ENCODE results near the gene SATB2. TPM values are rescaled to one million over a fixed set of nuclear protein-coding genes. Genes with fewer than 3 reads are reported as not detected.

The SATB2 gene
- polyA plus RNA-seq, 1 donor from 2014 or later: 0.21 TPM

DNA sequence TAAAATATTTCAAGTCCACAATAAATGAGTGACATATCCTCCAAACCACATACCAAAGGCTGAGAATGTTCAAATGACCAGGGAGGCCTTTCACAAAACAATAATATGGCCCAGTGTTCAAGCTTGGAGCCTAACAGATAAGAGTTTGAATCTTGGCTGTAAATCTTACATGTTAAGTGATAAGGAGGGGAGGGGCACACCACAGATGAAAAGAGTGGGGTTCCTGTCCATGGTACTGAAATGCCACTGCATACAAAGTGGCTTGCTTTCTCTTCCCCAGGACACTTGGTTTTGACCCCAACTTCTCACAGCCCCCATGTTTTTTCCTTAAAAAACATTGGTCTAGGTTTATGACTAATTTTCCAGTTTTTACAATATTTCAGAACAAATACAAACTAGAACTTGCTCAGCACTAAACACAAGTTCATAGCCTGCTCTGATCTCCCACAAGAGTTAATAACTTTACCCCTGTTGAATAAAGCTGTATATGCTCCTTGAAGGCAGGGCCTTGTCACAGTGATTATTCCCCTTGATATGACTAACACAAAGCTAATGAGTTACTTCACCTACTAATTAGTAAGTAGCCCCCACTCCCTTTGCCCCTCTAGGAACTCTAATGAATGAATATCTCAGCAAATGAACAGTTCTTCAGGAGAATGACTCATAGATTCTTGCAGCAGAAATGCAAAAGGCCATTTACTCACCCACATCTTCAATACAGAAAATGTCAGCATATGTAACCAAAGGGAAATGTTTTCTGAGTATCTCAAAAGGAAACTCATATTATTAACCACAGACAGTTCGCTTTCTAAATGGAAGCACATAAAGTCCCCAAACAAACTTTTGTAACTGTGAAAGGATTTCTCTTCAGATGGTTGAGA lies 142.2 kb downstream of the SATB2 start:
- H3K4me3 ChIP-seq (ENCODE audit: low read length): no peak overlapping the region
- no peaks in the 10 kb centered on the region for H3K27me3 ChIP-seq (ENCODE audit: insufficient read depth, low read depth, low read length)
- H3F3A ChIP-seq (ENCODE audit: insufficient read depth, low read length, poor library complexity, severe bottlenecking): no peaks in the 10 kb centered on the region
- H3K9me3 ChIP-seq (ENCODE audit: low read length): no peaks in the 10 kb centered on the region
- TF ChIP-seq TAF1 (IDR thresholded peaks at IDR 0.05; ENCODE audit: low read depth) (no peak), EZH2 (IDR thresholded peaks at IDR 0.05; ENCODE audit: borderline replicate concordance, insufficient read depth, low read length, poor library complexity, severe bottlenecking) (no peak), MXI1 (conservative IDR thresholded peaks at IDR 0.05; ENCODE audit: poor library complexity, severe bottlenecking) (no peak), POLR2AphosphoS5 (IDR thresholded peaks at IDR 0.05) (no peak), RAD21 (conservative IDR thresholded peaks at IDR 0.05) (no peak), REST (IDR thresholded peaks at IDR 0.05; ENCODE audit: borderline replicate concordance) (no peak), EP300 (conservative IDR thresholded peaks at IDR 0.05; ENCODE audit: poor library complexity, severe bottlenecking) (no peak), SMC3 (conservative IDR thresholded peaks at IDR 0.05; ENCODE audit: poor library complexity) (no peak)
- TF ChIP-seq, protein P1, sequence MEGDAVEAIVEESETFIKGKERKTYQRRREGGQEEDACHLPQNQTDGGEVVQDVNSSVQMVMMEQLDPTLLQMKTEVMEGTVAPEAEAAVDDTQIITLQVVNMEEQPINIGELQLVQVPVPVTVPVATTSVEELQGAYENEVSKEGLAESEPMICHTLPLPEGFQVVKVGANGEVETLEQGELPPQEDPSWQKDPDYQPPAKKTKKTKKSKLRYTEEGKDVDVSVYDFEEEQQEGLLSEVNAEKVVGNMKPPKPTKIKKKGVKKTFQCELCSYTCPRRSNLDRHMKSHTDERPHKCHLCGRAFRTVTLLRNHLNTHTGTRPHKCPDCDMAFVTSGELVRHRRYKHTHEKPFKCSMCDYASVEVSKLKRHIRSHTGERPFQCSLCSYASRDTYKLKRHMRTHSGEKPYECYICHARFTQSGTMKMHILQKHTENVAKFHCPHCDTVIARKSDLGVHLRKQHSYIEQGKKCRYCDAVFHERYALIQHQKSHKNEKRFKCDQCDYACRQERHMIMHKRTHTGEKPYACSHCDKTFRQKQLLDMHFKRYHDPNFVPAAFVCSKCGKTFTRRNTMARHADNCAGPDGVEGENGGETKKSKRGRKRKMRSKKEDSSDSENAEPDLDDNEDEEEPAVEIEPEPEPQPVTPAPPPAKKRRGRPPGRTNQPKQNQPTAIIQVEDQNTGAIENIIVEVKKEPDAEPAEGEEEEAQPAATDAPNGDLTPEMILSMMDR (IDR thresholded peaks at IDR 0.05; ENCODE audit: poor library complexity, severe bottlenecking): no peak
- H3K36me3 ChIP-seq (ENCODE audit: insufficient read depth, low read length): no peaks in the 10 kb centered on the region
- H2AFZ ChIP-seq (ENCODE audit: low read depth, low read length): no peak overlapping the region
- H3K9me2 ChIP-seq (ENCODE audit: insufficient read depth, low read length): no peaks in the 10 kb centered on the region
- no peaks in the 10 kb centered on the region for H3K79me2 ChIP-seq (replicated peaks; ENCODE audit: insufficient read depth, low read length)
- no peak overlapping the region for H3K9ac ChIP-seq (ENCODE audit: low read length)
- H3K4me2 ChIP-seq (ENCODE audit: low read length): no peak overlapping the region
- no peak overlapping the region for H3K27ac ChIP-seq (ENCODE audit: low read length)
- no peaks in the 10 kb centered on the region for H4K20me1 ChIP-seq (ENCODE audit: insufficient read depth)

DNA sequence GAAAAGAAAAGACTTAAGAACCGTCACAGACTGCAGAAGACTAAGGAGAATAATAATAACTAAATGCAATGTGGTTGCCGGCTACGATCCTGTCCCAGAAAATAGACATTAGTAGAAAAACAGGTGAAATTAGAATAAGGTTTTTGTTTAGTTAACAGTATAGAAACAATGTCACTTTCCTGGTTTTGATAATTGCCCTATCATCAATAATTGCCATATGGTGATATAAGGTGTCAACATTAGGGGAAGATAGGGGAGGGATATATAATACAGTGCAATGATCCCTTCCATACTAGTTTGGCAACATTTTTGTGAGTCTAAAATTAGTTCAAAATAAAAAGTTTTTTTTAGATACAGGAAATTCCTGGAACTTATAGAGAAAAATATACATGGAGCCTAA lies 144.8 kb downstream of the SATB2 start:
- H3K27ac ChIP-seq (ENCODE audit: low read length): no peak overlapping the region
- no peaks in the 10 kb centered on the region for H3F3A ChIP-seq (ENCODE audit: insufficient read depth, low read length, poor library complexity, severe bottlenecking)
- no peaks in the 10 kb centered on the region for H4K20me1 ChIP-seq (ENCODE audit: insufficient read depth)
- no peaks in the 10 kb centered on the region for H3K36me3 ChIP-seq (ENCODE audit: insufficient read depth, low read length)
- no peaks in the 10 kb centered on the region for H3K9me2 ChIP-seq (ENCODE audit: insufficient read depth, low read length)
- no peaks in the 10 kb centered on the region for H3K27me3 ChIP-seq (ENCODE audit: insufficient read depth, low read depth, low read length)
- H2AFZ ChIP-seq (ENCODE audit: low read depth, low read length): no peak overlapping the region
- TF ChIP-seq SMC3 (conservative IDR thresholded peaks at IDR 0.05; ENCODE audit: poor library complexity): no peak
- TF ChIP-seq REST (IDR thresholded peaks at IDR 0.05; ENCODE audit: borderline replicate concordance): no peak
- no peak for TF ChIP-seq TAF1 (IDR thresholded peaks at IDR 0.05; ENCODE audit: low read depth)
- TF ChIP-seq, protein P1 (IDR thresholded peaks at IDR 0.05; ENCODE audit: poor library complexity, severe bottlenecking): no peak
- no peaks in the 10 kb centered on the region for H3K79me2 ChIP-seq (replicated peaks; ENCODE audit: insufficient read depth, low read length)
- no peak overlapping the region for H3K4me3 ChIP-seq (ENCODE audit: low read length)
- H3K4me2 ChIP-seq (ENCODE audit: low read length): no peak overlapping the region
- no peaks in the 10 kb centered on the region for H3K9me3 ChIP-seq (ENCODE audit: low read length)
- H3K9ac ChIP-seq (ENCODE audit: low read length): no peak overlapping the region
